Uterus (tissue), 2 donors: ENCODE measurements around the gene HINT2.

Source experiments
- POLR2A ChIP-seq, 2 donors: fragments of 450-650 bp; IDR thresholded peaks; one replicate each; pipeline ENCODE4 v1.6.1; 2016; ENCODE audit warnings: antibody characterized with exemption in 2 of 2, mild to moderate bottlenecking in 1 of 2, moderate library complexity in 1 of 2
- TF ChIP-seq, protein P1 (sequence below), 4 experiments: fragments of 200-600 bp in 2 of 4; fragments of 450-650 bp in 2 of 4; sonication (generic) in 2 of 4; IDR thresholded peaks; one replicate each; pipeline ENCODE4 v1.5.1; 2016 to 2019; ENCODE audit warnings: antibody characterized with exemption in 4 of 4, mild to moderate bottlenecking in 2 of 4, moderate library complexity in 1 of 4

DNA sequence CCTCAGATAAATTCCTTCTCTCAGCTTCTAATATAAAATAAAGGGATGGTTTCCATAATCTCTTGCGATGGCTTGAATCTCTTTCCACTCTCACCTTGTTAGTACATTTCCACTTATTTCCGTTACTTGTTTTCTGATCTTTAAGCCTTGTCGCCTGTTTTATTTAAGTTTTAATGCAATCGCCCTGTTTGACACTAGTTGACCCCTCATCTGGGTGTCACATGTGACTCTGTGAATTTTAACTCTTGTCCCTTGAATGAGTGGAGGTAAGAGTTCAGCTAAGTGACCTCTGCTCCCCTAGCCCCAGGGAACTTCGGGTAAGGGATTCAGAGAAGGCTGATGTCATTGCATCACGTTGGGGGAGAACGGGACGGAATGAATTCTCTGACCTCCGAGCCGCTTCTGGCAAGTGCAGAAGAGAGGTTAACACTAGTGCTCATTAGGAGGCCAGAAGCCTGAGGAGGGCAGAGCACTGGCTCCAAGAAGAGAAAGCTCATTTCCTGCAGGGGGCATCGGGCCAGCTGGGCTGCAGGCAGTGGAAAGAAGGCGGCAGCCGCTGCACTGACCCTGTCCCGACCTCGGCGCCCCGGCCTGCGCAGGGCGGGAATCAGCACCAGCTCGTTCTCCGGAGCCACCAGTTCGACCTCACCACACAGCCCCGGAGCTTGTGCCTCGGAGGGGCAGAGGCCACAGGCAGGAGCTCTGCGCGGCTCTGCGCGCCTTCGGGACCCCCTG, 569 bp downstream of the HINT2 start:
- TF ChIP-seq, protein P1, sequence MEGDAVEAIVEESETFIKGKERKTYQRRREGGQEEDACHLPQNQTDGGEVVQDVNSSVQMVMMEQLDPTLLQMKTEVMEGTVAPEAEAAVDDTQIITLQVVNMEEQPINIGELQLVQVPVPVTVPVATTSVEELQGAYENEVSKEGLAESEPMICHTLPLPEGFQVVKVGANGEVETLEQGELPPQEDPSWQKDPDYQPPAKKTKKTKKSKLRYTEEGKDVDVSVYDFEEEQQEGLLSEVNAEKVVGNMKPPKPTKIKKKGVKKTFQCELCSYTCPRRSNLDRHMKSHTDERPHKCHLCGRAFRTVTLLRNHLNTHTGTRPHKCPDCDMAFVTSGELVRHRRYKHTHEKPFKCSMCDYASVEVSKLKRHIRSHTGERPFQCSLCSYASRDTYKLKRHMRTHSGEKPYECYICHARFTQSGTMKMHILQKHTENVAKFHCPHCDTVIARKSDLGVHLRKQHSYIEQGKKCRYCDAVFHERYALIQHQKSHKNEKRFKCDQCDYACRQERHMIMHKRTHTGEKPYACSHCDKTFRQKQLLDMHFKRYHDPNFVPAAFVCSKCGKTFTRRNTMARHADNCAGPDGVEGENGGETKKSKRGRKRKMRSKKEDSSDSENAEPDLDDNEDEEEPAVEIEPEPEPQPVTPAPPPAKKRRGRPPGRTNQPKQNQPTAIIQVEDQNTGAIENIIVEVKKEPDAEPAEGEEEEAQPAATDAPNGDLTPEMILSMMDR (IDR thresholded peaks at IDR 0.05), result peak in 1 of 4 experiments; percentile 18
- no peak for TF ChIP-seq POLR2A (IDR thresholded peaks at IDR 0.05)
